ENCODE measurements around the gene STEAP1.
"Not testable (repeated sequence)": the region's sequence is repeated elsewhere in the genome, so short reads cannot be mapped to it uniquely, and the experiment has no call there.

Gene STEAP1

GRCh38 chr7:90180011-90180585, 25.8 kb downstream of the STEAP1 start:
- peak overlapping the region; percentile 33 for H3K27ac ChIP-seq

GRCh38 chr7:90180649-90181048, 26.4 kb downstream of the STEAP1 start:
- Histone ChIP-seq H3K4me3 (ENCODE audit: low read depth, low read length) (no peak overlapping the region), H3K27ac (no peak overlapping the region), H3K27me3 (replicated peaks) (no peaks in the 10 kb centered on the region), H3K36me3 (replicated peaks) (no peaks in the 10 kb centered on the region)
- DNase-seq: no peak
- TF ChIP-seq CTCF (IDR thresholded peaks at IDR 0.05; ENCODE audit: low read depth, low read length, missing control alignments): no peak
- in situ Hi-C loops (cut with HindIII; ENCODE audit: low pct_ligation_motif_present, low sequenced_read_pairs): no loop called here

More at GRCh38 chr7:90180011-90180585, 25.8 kb downstream of the STEAP1 start:
- Histone ChIP-seq H3K36me3 (replicated peaks) (no peaks in the 10 kb centered on the region), H3K27me3 (replicated peaks) (no peaks in the 10 kb centered on the region), H3K4me3 (ENCODE audit: low read depth, low read length) (no peak overlapping the region)
- TF ChIP-seq CTCF (IDR thresholded peaks at IDR 0.05; ENCODE audit: low read depth, low read length, missing control alignments): no peak
- DNase-seq: no peak
- in situ Hi-C loops (cut with HindIII; ENCODE audit: low pct_ligation_motif_present, low sequenced_read_pairs): no loop called here

GRCh38 chr7:90181485-90181884, 27.2 kb downstream of the STEAP1 start:
- H3K36me3 ChIP-seq (replicated peaks): no peaks in the 10 kb centered on the region
- no peak overlapping the region for H3K27ac ChIP-seq
- TF ChIP-seq CTCF (IDR thresholded peaks at IDR 0.05; ENCODE audit: low read depth, low read length, missing control alignments): no peak
- no peaks in the 10 kb centered on the region for H3K27me3 ChIP-seq (replicated peaks)
- no peak overlapping the region for H3K4me3 ChIP-seq (ENCODE audit: low read depth, low read length)
- DNase-seq: no peak
- in situ Hi-C loops (cut with HindIII; ENCODE audit: low pct_ligation_motif_present, low sequenced_read_pairs): no loop called here

GRCh38 chr7:90186290-90186689, 32.0 kb downstream of the STEAP1 start:
- in situ Hi-C loops (cut with HindIII; ENCODE audit: low pct_ligation_motif_present, low sequenced_read_pairs); H3K27ac ChIP-seq; H3K36me3 ChIP-seq (replicated peaks); H3K27me3 ChIP-seq (replicated peaks); DNase-seq; H3K4me3 ChIP-seq (ENCODE audit: low read depth, low read length): not testable (repeated sequence)

- Histone ChIP-seq H3K27me3 (replicated peaks) (no peaks in the 10 kb centered on the region), H3K27ac (no peak overlapping the region), H3K4me3 (ENCODE audit: low read depth, low read length) (no peak overlapping the region), H3K36me3 (replicated peaks) (no peaks in the 10 kb centered on the region)
- in situ Hi-C loops (cut with HindIII; ENCODE audit: low pct_ligation_motif_present, low sequenced_read_pairs): no loop called here
- DNase-seq: no peak
- no peak for TF ChIP-seq CTCF (IDR thresholded peaks at IDR 0.05; ENCODE audit: low read depth, low read length, missing control alignments)
Observed at GRCh38 chr7:90187507-90188050, 33.3 kb downstream of the STEAP1 start.

- H3K4me3 ChIP-seq (ENCODE audit: low read depth, low read length): no peak overlapping the region
- no peak for DNase-seq
- H3K36me3 ChIP-seq (replicated peaks): no peaks in the 10 kb centered on the region
- H3K27ac ChIP-seq: no peak overlapping the region
- in situ Hi-C loops (cut with HindIII; ENCODE audit: low pct_ligation_motif_present, low sequenced_read_pairs): no loop called here
- no peak for TF ChIP-seq CTCF (IDR thresholded peaks at IDR 0.05; ENCODE audit: low read depth, low read length, missing control alignments)
- H3K27me3 ChIP-seq (replicated peaks): no peaks in the 10 kb centered on the region
Observed at GRCh38 chr7:90188281-90188680, 34.0 kb downstream of the STEAP1 start.
